ENCODE measurements around the gene ZNF12.

GRCh38 chr7:6654842-6655610, 51.7 kb downstream of the ZNF12 start:
- TF ChIP-seq, protein P1, sequence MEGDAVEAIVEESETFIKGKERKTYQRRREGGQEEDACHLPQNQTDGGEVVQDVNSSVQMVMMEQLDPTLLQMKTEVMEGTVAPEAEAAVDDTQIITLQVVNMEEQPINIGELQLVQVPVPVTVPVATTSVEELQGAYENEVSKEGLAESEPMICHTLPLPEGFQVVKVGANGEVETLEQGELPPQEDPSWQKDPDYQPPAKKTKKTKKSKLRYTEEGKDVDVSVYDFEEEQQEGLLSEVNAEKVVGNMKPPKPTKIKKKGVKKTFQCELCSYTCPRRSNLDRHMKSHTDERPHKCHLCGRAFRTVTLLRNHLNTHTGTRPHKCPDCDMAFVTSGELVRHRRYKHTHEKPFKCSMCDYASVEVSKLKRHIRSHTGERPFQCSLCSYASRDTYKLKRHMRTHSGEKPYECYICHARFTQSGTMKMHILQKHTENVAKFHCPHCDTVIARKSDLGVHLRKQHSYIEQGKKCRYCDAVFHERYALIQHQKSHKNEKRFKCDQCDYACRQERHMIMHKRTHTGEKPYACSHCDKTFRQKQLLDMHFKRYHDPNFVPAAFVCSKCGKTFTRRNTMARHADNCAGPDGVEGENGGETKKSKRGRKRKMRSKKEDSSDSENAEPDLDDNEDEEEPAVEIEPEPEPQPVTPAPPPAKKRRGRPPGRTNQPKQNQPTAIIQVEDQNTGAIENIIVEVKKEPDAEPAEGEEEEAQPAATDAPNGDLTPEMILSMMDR (conservative IDR thresholded peaks at IDR 0.05 in 1 of 2, IDR thresholded peaks at IDR 0.05 in 1 of 2; ENCODE audit: extremely low read depth in 1 of 2, insufficient read depth in 1 of 2, low read depth in 1 of 2, low read length in 2 of 2), result no peak
- no peak for TF ChIP-seq EZH2 (IDR thresholded peaks at IDR 0.05; ENCODE audit: borderline replicate concordance, low read length)

All from mammary epithelial cell (primary cell).